K562 (cell line): Measurements from ENCODE around the gene SRI. TPM values are rescaled to one million over a fixed set of nuclear protein-coding genes. Genes with fewer than 3 reads are reported as not detected.
A peak's percentile ranks its signal among the peaks of the same experiment; 100 is the strongest.

ENCODE experiments used
- ATAC-seq: fragments of 200-7000 bp; cut with Tn5 transposase; 3 replicates; pipeline ENCODE4 v1.9.1; 2020; ENCODE audit warnings: moderate library complexity
- BruUV-seq: library from RNA; stranded (reverse); fragments of 400-500 nt; replicated peaks from 2 replicates; lab custom pipeline; 2021; lab: Mats Ljungman, UMichigan
- CTCF ChIA-PET: fragments of 300-600 bp; formaldehyde crosslinking; extraction: SDS; loops from one replicate; lab custom pipeline; 2021; ENCODE audit warnings: low intra/inter-chr PET ratio; lab: Yijun Ruan, JAX
- POLR2A ChIA-PET: fragments of 300-600, 350-650 bp; sonication (Branson Sonifier 250); formaldehyde crosslinking; extraction: SDS; loops from one replicate; lab custom pipeline; 2021; ENCODE audit warnings: antibody characterized with exemption, inconsistent platforms; lab: Yijun Ruan, JAX
- DNase-seq, 4 experiments: peaks; one replicate each; pipeline versions ENCODE4 v3.0.0 to v3.0.0-alpha.2; 2011 to 2018; ENCODE audit warnings: low spot score in 3 of 4, mixed read lengths in 3 of 4; ENCODE audit errors: extremely low read depth in 1 of 4
- FAIRE-seq: peaks from 2 replicates; lab custom pipeline; 2011; peaks lifted over from hg19 to GRCh38; lab: Jason Lieb, UNC
- H2AFZ ChIP-seq: 2 replicates; pipeline ENCODE4 v1.6.0; 2011; ENCODE audit warnings: low read depth, low read length, control low read depth, inconsistent platforms
- H3K27ac ChIP-seq: fragments of 200-600 bp; 3 replicates; pipeline ENCODE4 v1.8.0; 2011; ENCODE audit warnings: low read depth, mild to moderate bottlenecking, control low read depth, inconsistent platforms, low read length, moderate library complexity, mixed read lengths; ENCODE audit errors: extremely low read depth
- H3K27me3 ChIP-seq, 2 experiments: fragments of 300-600 bp in 1 of 2; 2 replicates in 1 of 2; 3 replicates in 1 of 2; pipeline versions ENCODE4 v1.6.0 to v1.8.0; 2011; ENCODE audit warnings: inconsistent platforms in 2 of 2, low read length in 2 of 2, mild to moderate bottlenecking in 1 of 2, mixed read lengths in 1 of 2, moderate library complexity in 1 of 2; ENCODE audit not compliant: control insufficient read depth in 2 of 2, insufficient read depth in 2 of 2
- H3K36me3 ChIP-seq: fragments of 300-600 bp; 3 replicates; pipeline ENCODE4 v1.8.0; 2011; ENCODE audit warnings: mild to moderate bottlenecking, low read length, inconsistent platforms; ENCODE audit not compliant: control insufficient read depth, insufficient read depth
- H3K4me1 ChIP-seq, 2 experiments: fragments of 200-600 bp in 1 of 2; replicated peaks in 1 of 2; 2 replicates in 1 of 2; 3 replicates in 1 of 2; pipeline versions ENCODE4 v1.5.1 to v1.8.0; 2011; ENCODE audit warnings: inconsistent platforms in 2 of 2, low read length in 2 of 2, mild to moderate bottlenecking in 1 of 2, mixed read lengths in 1 of 2, moderate library complexity in 1 of 2; ENCODE audit not compliant: control insufficient read depth in 2 of 2, insufficient read depth in 2 of 2
- H3K4me2 ChIP-seq: 2 replicates; pipeline ENCODE4 v1.6.1; 2011; ENCODE audit warnings: low read length, control low read depth, inconsistent platforms, mixed read lengths; ENCODE audit not compliant: insufficient read depth
- H3K4me3 ChIP-seq: fragments of 200-600 bp; sonication (generic), shearing (Covaris generic); 2 replicates; pipeline ENCODE4 v1.5.1; 2016; ENCODE audit warnings: control low read depth, inconsistent platforms
- H3K79me2 ChIP-seq: fragments of 200-600 bp; 3 replicates; pipeline ENCODE4 v1.8.0; 2011; ENCODE audit warnings: low read length, inconsistent platforms; ENCODE audit not compliant: control insufficient read depth, insufficient read depth
- H3K9ac ChIP-seq, 2 experiments: 2 replicates each; pipeline versions ENCODE4 v1.6.0 to v1.6.1; 2011; ENCODE audit warnings: low read depth in 2 of 2, low read length in 2 of 2, control low read depth in 1 of 2, inconsistent platforms in 1 of 2, mild to moderate bottlenecking in 1 of 2, mixed read lengths in 1 of 2; ENCODE audit not compliant: insufficient read depth in 1 of 2
- H3K9me1 ChIP-seq: one replicate; pipeline ENCODE4 v1.6.0; 2011; ENCODE audit warnings: inconsistent platforms, mild to moderate bottlenecking, low read length, moderate library complexity; ENCODE audit not compliant: control insufficient read depth, insufficient read depth
- H3K9me3 ChIP-seq: replicated peaks from 2 replicates; pipeline ENCODE4 v1.5.1; 2011; ENCODE audit warnings: low read depth, low read length, inconsistent platforms; ENCODE audit not compliant: control insufficient read depth, insufficient read depth
- H4K20me1 ChIP-seq: replicated peaks from 2 replicates; pipeline ENCODE4 v1.6.1; 2011; ENCODE audit warnings: low read length, inconsistent platforms, mixed read lengths; ENCODE audit not compliant: control insufficient read depth, insufficient read depth
- DIDO1 ChIP-seq: fragments of 450-650 bp; IDR thresholded peaks from 2 replicates; pipeline ENCODE4 v1.6.1; 2016; ENCODE audit warnings: low read depth, missing biosample characterization, missing genetic modification characterization
- HMG20B ChIP-seq: fragments of 250-450 bp; sonication (Bioruptor Pico); IDR thresholded peaks from 2 replicates; pipeline ENCODE4 v1.5.0; 2021; ENCODE audit warnings: mild to moderate bottlenecking
- IRF1 ChIP-seq: sonication (generic); formaldehyde crosslinking; IDR thresholded peaks from 2 replicates; pipeline ENCODE4 v1.8.0; 2022; ENCODE audit warnings: missing genetic modification reagents, mild to moderate bottlenecking, borderline replicate concordance
- NR2C2 ChIP-seq, 2 experiments: fragments of 200-800 bp in 1 of 2; sonication (Bioruptor generic) in 1 of 2; sonication (generic) in 1 of 2; formaldehyde crosslinking in 1 of 2; IDR thresholded peaks; 2 replicates each; pipeline versions ENCODE4 v1.6.1 to v1.8.0; 2016 to 2022; ENCODE audit warnings: mild to moderate bottlenecking in 1 of 2, missing compliant biosample characterization in 1 of 2, missing genetic modification characterization in 1 of 2, missing genetic modification reagents in 1 of 2
- NRF1 ChIP-seq, 2 experiments: fragments of 450-650 bp; IDR thresholded peaks in 1 of 2; conservative IDR thresholded peaks in 1 of 2; 2 replicates each; pipeline ENCODE4 v1.6.1; 2014; ENCODE audit warnings: mild to moderate bottlenecking in 2 of 2
- SPI1 ChIP-seq: IDR thresholded peaks from 2 replicates; pipeline ENCODE4 v1.6.1; 2011; ENCODE audit warnings: low read depth, low read length, control low read depth, borderline replicate concordance
- ZFPM2 ChIP-seq: fragments of 250-450 bp; sonication (Bioruptor Pico); IDR thresholded peaks from 2 replicates; pipeline ENCODE4 v1.5.1; 2022; ENCODE audit warnings: mild to moderate bottlenecking
- ZFX ChIP-seq: sonication (generic); formaldehyde crosslinking; IDR thresholded peaks from 2 replicates; pipeline ENCODE4 v1.8.0; 2022; ENCODE audit warnings: mild to moderate bottlenecking, missing genetic modification reagents, moderate library complexity
- ZKSCAN1 ChIP-seq: fragments of 150-350 bp; IDR thresholded peaks from 2 replicates; pipeline ENCODE4 v1.6.1; 2016; ENCODE audit warnings: low read depth, low read length
- ZNF134 ChIP-seq: fragments of 250-450 bp; sonication (Bioruptor Pico); conservative IDR thresholded peaks from 2 replicates; pipeline ENCODE4 v1.4.0; 2020
- ZNF354B ChIP-seq: fragments of 250-450 bp; sonication (Bioruptor Pico); IDR thresholded peaks from 2 replicates; pipeline ENCODE4 v1.4.0; 2020
- in situ Hi-C: fragments of 300-500 bp; cut with MboI; formaldehyde crosslinking; loops from 4 replicates; pipeline ENCODE4 v1.15.0; 2018; ENCODE audit warnings: inconsistent platforms, mixed read lengths
- intact Hi-C: fragments of 100-400 bp; cut with micrococcal nuclease; formaldehyde crosslinking; loops from 2 replicates; pipeline ENCODE4 v1.14.2; 2022
- polyA plus RNA-seq, 8 experiments: library from polyadenylated mRNA; depleted of rRNA in 4 of 8; stranded (reverse) in 5 of 8; unstranded in 3 of 8; fragments of >200 nt; fragmentation: Nextera tagmentation in 2 of 8; fragmentation: Illumina TruSeq in 1 of 8; extraction: Ambion mirVana in 2 of 8; extraction: Trizol in 1 of 8; gene quantifications; 2 replicates each; pipeline versions ENCODE4 v1.2.1 to v1.2.3, GENCODE V29; 2011 to 2014; ENCODE audit warnings: inconsistent platforms in 1 of 8, missing spikeins in 1 of 8
- total RNA-seq, 7 experiments: library from RNA; depleted of rRNA in 6 of 7; stranded (reverse); fragments of >200 nt in 6 of 7; fragmentation: Illumina TruSeq in 2 of 7; extraction: Trizol in 2 of 7; gene quantifications; 2 replicates each; pipeline versions ENCODE4 v1.2.1 to v1.2.3, GENCODE V29; 2011 to 2021; ENCODE audit warnings: low replicate concordance in 1 of 7
- TF ChIP-seq, protein P1 (sequence below), 3 experiments: fragments of 200-800 bp in 1 of 3; fragments of 250-450 bp in 1 of 3; fragments of 450-650 bp in 1 of 3; sonication (Bioruptor Pico) in 1 of 3; sonication (Bioruptor generic) in 1 of 3; formaldehyde crosslinking in 1 of 3; IDR thresholded peaks; 2 replicates each; pipeline versions ENCODE4 v1.6.1 to v1.8.0; 2016 to 2022; ENCODE audit warnings: mild to moderate bottlenecking in 2 of 3, missing genetic modification characterization in 2 of 3, missing compliant biosample characterization in 1 of 3, moderate library complexity in 1 of 3

SRI gene
- total and polyA plus RNA-seq, 9 of the 15 experiments (the other 6 are each of a cell fraction or from before 2014, with no cell fraction given), result 56.4 to 158 (median 119) TPM

DNA sequence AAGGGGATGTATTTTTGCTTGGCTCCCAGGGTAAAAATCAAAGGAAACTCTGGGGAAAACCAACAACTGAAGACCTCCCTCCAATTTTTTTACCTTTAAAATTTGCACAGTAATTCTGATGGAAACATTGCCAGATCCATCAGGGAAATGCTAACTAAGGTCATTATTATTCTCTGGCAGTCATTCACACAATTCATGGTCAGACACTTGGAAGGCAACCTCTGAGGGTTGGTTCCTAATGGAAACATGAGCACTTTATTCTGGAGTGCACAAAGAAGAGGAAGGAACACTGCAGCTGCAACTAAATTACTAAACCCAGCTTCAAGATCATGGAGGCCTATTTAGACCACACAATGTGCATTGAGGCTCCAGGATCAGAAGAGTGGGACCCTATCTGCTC lies 34.2 kb downstream of the SRI start:
- H3K9ac ChIP-seq, result no peak overlapping the region
- TF ChIP-seq ZNF134 (CRISPR knock-in tag) (no peak), ZKSCAN1 (no peak), NR2C2 (CRISPR knock-in tag; IDR thresholded peaks at IDR 0.05) (no peak), NR2C2 (tag; IDR thresholded peaks at IDR 0.05) (no peak), ZNF354B (CRISPR knock-in tag) (no peak), ZFPM2 (no peak), DIDO1 (tag) (no peak), HMG20B (no peak), NRF1 (conservative IDR thresholded peaks at IDR 0.05 in 1 of 2, IDR thresholded peaks at IDR 0.05 in 1 of 2) (no peak), SPI1 (no peak), ZFX (CRISPR knock-in tag) (no peak), IRF1 (CRISPR knock-in tag) (no peak)
- TF ChIP-seq, protein P1, sequence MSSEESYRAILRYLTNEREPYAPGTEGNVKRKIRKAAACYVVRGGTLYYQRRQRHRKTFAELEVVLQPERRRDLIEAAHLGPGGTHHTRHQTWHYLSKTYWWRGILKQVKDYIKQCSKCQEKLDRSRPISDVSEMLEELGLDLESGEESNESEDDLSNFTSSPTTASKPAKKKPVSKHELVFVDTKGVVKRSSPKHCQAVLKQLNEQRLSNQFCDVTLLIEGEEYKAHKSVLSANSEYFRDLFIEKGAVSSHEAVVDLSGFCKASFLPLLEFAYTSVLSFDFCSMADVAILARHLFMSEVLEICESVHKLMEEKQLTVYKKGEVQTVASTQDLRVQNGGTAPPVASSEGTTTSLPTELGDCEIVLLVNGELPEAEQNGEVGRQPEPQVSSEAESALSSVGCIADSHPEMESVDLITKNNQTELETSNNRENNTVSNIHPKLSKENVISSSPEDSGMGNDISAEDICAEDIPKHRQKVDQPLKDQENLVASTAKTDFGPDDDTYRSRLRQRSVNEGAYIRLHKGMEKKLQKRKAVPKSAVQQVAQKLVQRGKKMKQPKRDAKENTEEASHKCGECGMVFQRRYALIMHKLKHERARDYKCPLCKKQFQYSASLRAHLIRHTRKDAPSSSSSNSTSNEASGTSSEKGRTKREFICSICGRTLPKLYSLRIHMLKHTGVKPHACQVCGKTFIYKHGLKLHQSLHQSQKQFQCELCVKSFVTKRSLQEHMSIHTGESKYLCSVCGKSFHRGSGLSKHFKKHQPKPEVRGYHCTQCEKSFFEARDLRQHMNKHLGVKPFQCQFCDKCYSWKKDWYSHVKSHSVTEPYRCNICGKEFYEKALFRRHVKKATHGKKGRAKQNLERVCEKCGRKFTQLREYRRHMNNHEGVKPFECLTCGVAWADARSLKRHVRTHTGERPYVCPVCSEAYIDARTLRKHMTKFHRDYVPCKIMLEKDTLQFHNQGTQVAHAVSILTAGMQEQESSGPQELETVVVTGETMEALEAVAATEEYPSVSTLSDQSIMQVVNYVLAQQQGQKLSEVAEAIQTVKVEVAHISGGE (CRISPR knock-in tag; IDR thresholded peaks at IDR 0.05), result no peak
- TF ChIP-seq, all 486 proteins: peak for 0
- BruUV-seq, result no TSS peak
- intact Hi-C loops (no loop called here), in situ Hi-C loops (no loop called here)
- Histone ChIP-seq H3K4me3 (no peak overlapping the region), H3K4me2 (no peak overlapping the region), H3K4me1 (peaks cover 0 to 10% of the 10 kb centered on the region in 2 experiments; a peak in 3 of 5 replicates), H3K27ac (no peak overlapping the region), H2AFZ (peak overlapping the region; percentile 95; the same call in 1 of the 2 replicates), H4K20me1 (no peaks in the 10 kb centered on the region), H3K9me3 (no peaks in the 10 kb centered on the region), H3K9me1 (no peaks in the 10 kb centered on the region), H3K27me3 (peaks cover 0 to 2% of the 10 kb centered on the region in 2 experiments; a peak in 1 of 5 replicates), H3K79me2 (no peaks in the 10 kb centered on the region), H3K36me3 (no peaks in the 10 kb centered on the region)
- DNase-seq (no peak), ATAC-seq (no peak), FAIRE-seq (no peak)
- POLR2A ChIA-PET, result interaction anchor here (1.6 to 1.9 kb wide), 3 partner anchors 9 to 17 kb away, joined by 3 to 8 read pairs (median 4); no protein-coding TSS in a partner anchor
- CTCF ChIA-PET, result no interaction called here
